Hepatocyte (in vitro differentiated cells): ENCODE results near the gene HTT. TPM values are rescaled to one million over a fixed set of nuclear protein-coding genes. Genes with fewer than 3 reads are reported as not detected.
"Not testable (repeated sequence)": the region's sequence is repeated elsewhere in the genome, so short reads cannot be mapped to it uniquely, and the experiment has no call there.

Source experiments
- DNase-seq: peaks from one replicate; pipeline ENCODE4 v3.0.0-alpha.2; 2016; ENCODE audit warnings: low spot score
- H2AFZ ChIP-seq: fragments of 200-600 bp; sonication (generic); 2 replicates; pipeline ENCODE4 v1.6.0; 2016; ENCODE audit warnings: antibody characterized with exemption, mild to moderate bottlenecking
- H3K27ac ChIP-seq: fragments of 200-600 bp; sonication (generic); 2 replicates; pipeline ENCODE4 v1.5.1; 2016; ENCODE audit warnings: mild to moderate bottlenecking
- H3K27me3 ChIP-seq: fragments of 200-600 bp; sonication (generic); 2 replicates; pipeline ENCODE4 v1.6.1; 2016
- H3K36me3 ChIP-seq: fragments of 200-600 bp; sonication (generic); replicated peaks from 2 replicates; pipeline ENCODE4 v1.5.1; 2016; ENCODE audit warnings: low read depth; ENCODE audit not compliant: insufficient read depth
- H3K4me1 ChIP-seq: fragments of 200-600 bp; sonication (generic); 2 replicates; pipeline ENCODE4 v1.5.1; 2016; ENCODE audit warnings: mild to moderate bottlenecking, moderate library complexity; ENCODE audit not compliant: insufficient read depth
- H3K4me2 ChIP-seq: fragments of 200-600 bp; sonication (generic); 2 replicates; pipeline ENCODE4 v1.6.0; 2016
- H3K4me3 ChIP-seq: fragments of 200-600 bp; sonication (generic); 2 replicates; pipeline ENCODE4 v1.5.1; 2016; ENCODE audit warnings: mild to moderate bottlenecking
- H3K79me2 ChIP-seq: fragments of 200-600 bp; sonication (generic); 2 replicates; pipeline ENCODE4 v1.6.0; 2017; ENCODE audit warnings: mild to moderate bottlenecking
- H3K9me2 ChIP-seq: fragments of 200-600 bp; sonication (generic); replicated peaks from 2 replicates; pipeline ENCODE4 v1.6.0; 2017; ENCODE audit warnings: mild to moderate bottlenecking; ENCODE audit not compliant: insufficient read depth
- H3K9me3 ChIP-seq: fragments of 200-600 bp; sonication (generic); 2 replicates; pipeline ENCODE4 v1.5.1; 2016; ENCODE audit warnings: low read depth, mild to moderate bottlenecking
- H4K20me1 ChIP-seq: fragments of 200-600 bp; sonication (generic); 2 replicates; pipeline ENCODE4 v1.6.0; 2016; ENCODE audit warnings: mild to moderate bottlenecking; ENCODE audit not compliant: insufficient read depth, poor library complexity, severe bottlenecking
- CTCF ChIP-seq: fragments of 200-600 bp; sonication (generic); IDR thresholded peaks from 2 replicates; pipeline ENCODE4 v1.5.1; 2016; ENCODE audit warnings: antibody characterized with exemption, mild to moderate bottlenecking; ENCODE audit not compliant: poor library complexity
- EZH2 ChIP-seq: fragments of 200-600 bp; sonication (generic); IDR thresholded peaks from 2 replicates; pipeline ENCODE4 v1.6.1; 2016; ENCODE audit warnings: antibody characterized with exemption, mild to moderate bottlenecking, borderline replicate concordance
- EZH2phosphoT487 ChIP-seq: fragments of 200-600 bp; sonication (generic); IDR thresholded peaks from one replicate; pipeline ENCODE4 v1.6.1; 2018; ENCODE audit warnings: antibody characterized with exemption, mild to moderate bottlenecking, low read depth, moderate library complexity; ENCODE audit not compliant: unreplicated experiment, severe bottlenecking
- WGBS: methylation state at CpG from one replicate; pipeline ENCODE4 v1.1.6; 2016; ENCODE audit warnings: low lambda C conversion rate; ENCODE audit errors: missing lambda C conversion rate; 5-methylcytosine and 5-hydroxymethylcytosine counted together
- polyA plus RNA-seq: library from polyadenylated mRNA; unstranded; fragments of >200 nt; fragmentation: Nextera tagmentation; extraction: Ambion mirVana; gene quantifications from 2 replicates; pipeline ENCODE4 v1.2.1, GENCODE V29; 2016
- total RNA-seq: library from RNA; depleted of rRNA; stranded (reverse); fragments of >200 nt; gene quantifications from 2 replicates; pipeline ENCODE4 v1.2.3, GENCODE V29; 2014

HTT gene
- total and polyA plus RNA-seq, 2 experiments from 2014 or later: 12.4 to 33.9 TPM

- Histone ChIP-seq H3K9me3 (no peaks in the 10 kb centered on the region), H3K79me2 (no peaks in the 10 kb centered on the region), H3K9me2 (no peaks in the 10 kb centered on the region), H3K36me3 (no peaks in the 10 kb centered on the region), H3K27ac (no peak overlapping the region), H2AFZ (no peak overlapping the region), H3K4me3 (no peak overlapping the region), H3K4me2 (no peak overlapping the region), H4K20me1 (no peaks in the 10 kb centered on the region), H3K4me1 (no peaks in the 10 kb centered on the region), H3K27me3 (no peaks in the 10 kb centered on the region)
- 93% methylated on average over 4 of the region's 4 CpGs for WGBS
- no peak for DNase-seq
- TF ChIP-seq EZH2phosphoT487: no peak
- TF ChIP-seq EZH2: no peak
- TF ChIP-seq CTCF: no peak
These were observed 27.9 kb upstream of the HTT start for GRCh38 chr4:3046623-3047022.

- Histone ChIP-seq H3K4me1 (no peaks in the 10 kb centered on the region), H3K9me2 (no peaks in the 10 kb centered on the region), H3K9me3 (no peaks in the 10 kb centered on the region), H3K4me3 (no peak overlapping the region), H3K27me3 (no peaks in the 10 kb centered on the region), H3K4me2 (peak overlapping the region; percentile 65), H2AFZ (no peak overlapping the region), H3K36me3 (no peaks in the 10 kb centered on the region), H4K20me1 (no peaks in the 10 kb centered on the region), H3K79me2 (no peaks in the 10 kb centered on the region), H3K27ac (no peak overlapping the region)
- peak; percentile 79 for DNase-seq
- TF ChIP-seq EZH2 (no peak), CTCF (peak; percentile 83), EZH2phosphoT487 (no peak)
- WGBS: 58% methylated on average over 20 of the region's 20 CpGs
These were observed 26.8 kb upstream of the HTT start for GRCh38 chr4:3047464-3048286.

GRCh38 chr4:3051141-3051897, 23.2 kb upstream of the HTT start:
- H3K4me3 ChIP-seq, H3K4me2 ChIP-seq, H3K27me3 ChIP-seq, H2AFZ ChIP-seq, H4K20me1 ChIP-seq, H3K36me3 ChIP-seq, DNase-seq, H3K4me1 ChIP-seq, H3K9me3 ChIP-seq, H3K9me2 ChIP-seq, H3K27ac ChIP-seq, H3K79me2 ChIP-seq: not testable (repeated sequence)
- WGBS: 78% methylated on average over 12 of the region's 12 CpGs

- 96% methylated on average over 2 of the region's 2 CpGs for whole genome bisulfite sequencing
- no peaks in the 10 kb centered on the region for H3K36me3 ChIP-seq
- H3K27ac ChIP-seq: no peak overlapping the region
These were observed 20.2 kb upstream of the HTT start for GRCh38 chr4:3054169-3054759.

More at GRCh38 chr4:3054169-3054759, 20.2 kb upstream of the HTT start:
- H3K4me2 ChIP-seq: no peak overlapping the region
- no peaks in the 10 kb centered on the region for H3K79me2 ChIP-seq
- no peaks in the 10 kb centered on the region for H3K9me3 ChIP-seq
- H4K20me1 ChIP-seq: no peaks in the 10 kb centered on the region
- no peak overlapping the region for H2AFZ ChIP-seq
- H3K9me2 ChIP-seq: no peaks in the 10 kb centered on the region
- no peaks in the 10 kb centered on the region for H3K27me3 ChIP-seq
- H3K4me3 ChIP-seq: no peak overlapping the region
- TF ChIP-seq EZH2 (no peak), EZH2phosphoT487 (no peak), CTCF (no peak)
- DNase-seq: no peak
- H3K4me1 ChIP-seq: no peaks in the 10 kb centered on the region
